HG02970 (cell line): ENCODE results near the gene TRIM56.
"Not testable (repeated sequence)": the region's sequence is repeated elsewhere in the genome, so short reads cannot be mapped to it uniquely, and the experiment has no call there.

Source experiments
- ATAC-seq: cut with Tn5 transposase; IDR thresholded peaks from one replicate; pipeline ENCODE4 v1.9.1; 2021; ENCODE audit warnings: mild to moderate bottlenecking, moderate library complexity, moderate number of reproducible peaks; ENCODE audit not compliant: unreplicated experiment, low FRiP score

The TRIM56 gene

GRCh38 chr7:101128040-101128834 lies 43.0 kb downstream of the TRIM56 start:
- no peak for ATAC-seq

- no peak for ATAC-seq
These were observed 44.4 kb downstream of the TRIM56 start for GRCh38 chr7:101129603-101130117.

- not testable (repeated sequence) for ATAC-seq
These were observed 47.6 kb downstream of the TRIM56 start for GRCh38 chr7:101132626-101133600.

DNA sequence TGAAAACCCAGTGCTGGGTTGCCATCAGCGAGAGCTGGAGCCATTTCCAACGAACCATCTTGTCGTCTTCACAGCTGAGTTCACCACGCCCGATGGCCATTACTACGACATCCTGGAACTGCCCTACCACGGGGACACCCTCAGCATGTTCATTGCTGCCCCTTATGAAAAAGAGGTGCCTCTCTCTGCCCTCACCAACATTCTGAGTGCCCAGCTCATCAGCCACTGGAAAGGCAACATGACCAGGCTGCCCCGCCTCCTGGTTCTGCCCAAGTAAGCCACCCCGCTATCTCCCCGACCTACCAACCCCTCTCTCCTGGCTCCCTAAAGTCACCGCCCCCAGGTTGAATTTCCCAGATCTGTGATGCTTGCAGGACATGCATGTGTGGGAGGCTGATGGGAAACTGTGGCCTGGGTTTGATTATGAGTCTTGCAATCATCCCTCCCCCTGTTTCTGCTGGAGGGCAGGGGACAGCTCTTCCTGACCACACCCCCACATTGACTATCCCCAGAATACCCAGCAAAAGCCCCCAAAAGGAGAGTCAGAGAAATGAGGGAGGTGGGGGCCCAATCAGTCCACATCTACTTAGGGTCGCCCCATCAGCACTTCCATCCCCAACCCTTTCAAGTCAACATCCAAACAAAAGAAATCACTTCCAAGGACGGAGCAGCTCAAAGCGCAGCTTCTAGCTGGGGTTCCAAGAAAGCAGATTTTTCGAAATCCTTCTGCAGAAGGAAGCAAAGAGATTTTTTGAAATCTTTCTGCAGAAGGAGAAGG lies 48.5 kb downstream of the TRIM56 start:
- no peak for ATAC-seq

GRCh38 chr7:101134399-101134980 lies 49.2 kb downstream of the TRIM56 start:
- no peak for ATAC-seq

DNA sequence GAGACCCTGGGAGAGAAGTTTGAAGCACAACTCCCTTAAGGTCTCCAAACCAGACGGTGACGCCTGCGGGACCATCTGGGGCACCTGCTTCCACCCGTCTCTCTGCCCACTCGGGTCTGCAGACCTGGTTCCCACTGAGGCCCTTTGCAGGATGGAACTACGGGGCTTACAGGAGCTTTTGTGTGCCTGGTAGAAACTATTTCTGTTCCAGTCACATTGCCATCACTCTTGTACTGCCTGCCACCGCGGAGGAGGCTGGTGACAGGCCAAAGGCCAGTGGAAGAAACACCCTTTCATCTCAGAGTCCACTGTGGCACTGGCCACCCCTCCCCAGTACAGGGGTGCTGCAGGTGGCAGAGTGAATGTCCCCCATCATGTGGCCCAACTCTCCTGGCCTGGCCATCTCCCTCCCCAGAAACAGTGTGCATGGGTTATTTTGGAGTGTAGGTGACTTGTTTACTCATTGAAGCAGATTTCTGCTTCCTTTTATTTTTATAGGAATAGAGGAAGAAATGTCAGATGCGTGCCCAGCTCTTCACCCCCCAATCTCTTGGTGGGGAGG lies 52.5 kb downstream of the TRIM56 start:
- ATAC-seq, result no peak

DNA sequence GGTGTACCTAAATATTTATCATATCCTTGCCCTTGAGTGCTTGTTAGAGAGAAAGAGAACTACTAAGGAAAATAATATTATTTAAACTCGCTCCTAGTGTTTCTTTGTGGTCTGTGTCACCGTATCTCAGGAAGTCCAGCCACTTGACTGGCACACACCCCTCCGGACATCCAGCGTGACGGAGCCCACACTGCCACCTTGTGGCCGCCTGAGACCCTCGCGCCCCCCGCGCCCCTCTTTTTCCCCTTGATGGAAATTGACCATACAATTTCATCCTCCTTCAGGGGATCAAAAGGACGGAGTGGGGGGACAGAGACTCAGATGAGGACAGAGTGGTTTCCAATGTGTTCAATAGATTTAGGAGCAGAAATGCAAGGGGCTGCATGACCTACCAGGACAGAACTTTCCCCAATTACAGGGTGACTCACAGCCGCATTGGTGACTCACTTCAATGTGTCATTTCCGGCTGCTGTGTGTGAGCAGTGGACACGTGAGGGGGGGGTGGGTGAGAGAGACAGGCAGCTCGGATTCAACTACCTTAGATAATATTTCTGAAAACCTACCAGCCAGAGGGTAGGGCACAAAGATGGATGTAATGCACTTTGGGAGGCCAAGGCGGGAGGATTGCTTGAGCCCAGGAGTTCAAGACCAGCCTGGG lies 53.1 kb downstream of the TRIM56 start:
- no peak for ATAC-seq

DNA sequence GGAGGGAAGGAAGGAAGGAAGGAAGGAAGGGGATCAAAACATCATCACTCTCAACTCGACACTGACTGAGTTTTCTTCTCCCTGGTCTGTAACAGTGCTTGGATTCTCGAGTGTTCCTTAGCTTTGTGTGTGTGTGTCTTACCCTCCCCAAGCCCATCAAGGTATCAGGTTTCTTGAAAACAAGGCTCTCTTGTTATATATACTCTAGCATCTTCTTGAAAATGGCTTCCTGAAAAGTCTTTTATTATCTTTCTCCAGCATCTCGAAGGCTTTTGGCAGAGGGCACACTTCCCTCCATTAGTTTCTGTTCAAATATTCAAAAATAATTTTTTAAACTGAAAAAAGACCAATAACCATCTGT lies 55.0 kb downstream of the TRIM56 start:
- ATAC-seq, result no peak

- ATAC-seq, result no peak
These were observed 55.6 kb downstream of the TRIM56 start for GRCh38 chr7:101140746-101141382.
